CD4-positive, alpha-beta T cell (primary cell): ENCODE data around the gene STAB2. TPM values are rescaled to one million over a fixed set of nuclear protein-coding genes. Genes with fewer than 3 reads are reported as not detected.

ENCODE experiments used
- ATAC-seq: fragments of 200-7000 bp; cut with Tn5 transposase; one replicate; pipeline ENCODE4 v1.10.0; 2022; ENCODE audit warnings: mild to moderate bottlenecking; ENCODE audit not compliant: poor library complexity
- CTCF ChIA-PET: fragments of 350-600 bp; sonication (Branson Sonifier 250); formaldehyde crosslinking; loops from one replicate; lab custom pipeline; 2021; ENCODE audit warnings: antibody characterized with exemption, inconsistent platforms; lab: Charles Lee
- POLR2A ChIA-PET: fragments of 350-600 bp; sonication (Branson Sonifier 250); formaldehyde crosslinking; loops from one replicate; lab custom pipeline; 2021; ENCODE audit warnings: antibody characterized with exemption, inconsistent platforms; lab: Charles Lee
- DNase-seq, 14 experiments: peaks; one replicate each; pipeline ENCODE4 v3.0.0-alpha.2; 2013 to 2020; ENCODE audit warnings: mixed read lengths in 2 of 14
- H3K27ac ChIP-seq, 2 donors: one replicate each; pipeline versions ENCODE4 v1.5.1 to v1.7.0; 2013; ENCODE audit warnings: low read length in 2 of 2, low read depth in 1 of 2, mild to moderate bottlenecking in 1 of 2
- H3K27me3 ChIP-seq, 2 experiments: 1 replicate in 1 of 2; 2 replicates in 1 of 2; pipeline versions ENCODE4 v1.6.1 to v1.7.0; 2013; ENCODE audit warnings: low read length in 2 of 2, control low read depth in 1 of 2, mild to moderate bottlenecking in 1 of 2, moderate library complexity in 1 of 2; ENCODE audit not compliant: insufficient read depth in 2 of 2, control insufficient read depth in 1 of 2
- H3K36me3 ChIP-seq: one replicate; pipeline ENCODE4 v1.6.1; 2013; ENCODE audit warnings: low read length, control low read depth; ENCODE audit not compliant: insufficient read depth
- H3K4me1 ChIP-seq: one replicate; pipeline ENCODE4 v1.6.1; 2013; ENCODE audit warnings: low read length, control low read depth; ENCODE audit not compliant: insufficient read depth
- H3K4me3 ChIP-seq: one replicate; pipeline ENCODE4 v1.5.1; 2013; ENCODE audit warnings: mild to moderate bottlenecking, low read length, moderate library complexity
- H3K9me3 ChIP-seq, 2 experiments: 1 replicate in 1 of 2; 2 replicates in 1 of 2; pipeline versions ENCODE4 v1.6.1 to v1.7.0; 2013; ENCODE audit warnings: low read length in 2 of 2, mild to moderate bottlenecking in 2 of 2, control low read depth in 1 of 2, moderate library complexity in 1 of 2; ENCODE audit not compliant: control insufficient read depth in 1 of 2, insufficient read depth in 1 of 2
- H3K27ac Mint-ChIP-seq: one replicate; pipeline ENCODE4 v1.8.0; 2020; ENCODE audit warnings: mixed read lengths
- H3K27me3 Mint-ChIP-seq: one replicate; pipeline ENCODE4 v1.8.0; 2021; ENCODE audit warnings: mixed read lengths
- H3K36me3 Mint-ChIP-seq: one replicate; pipeline ENCODE4 v1.8.0; 2021; ENCODE audit warnings: low read depth, mixed read lengths
- H3K4me1 Mint-ChIP-seq: one replicate; pipeline ENCODE4 v1.8.0; 2021; ENCODE audit warnings: low read depth, mixed read lengths
- H3K4me3 Mint-ChIP-seq: one replicate; pipeline ENCODE4 v1.8.0; 2020; ENCODE audit warnings: mild to moderate bottlenecking, mixed read lengths
- H3K9me3 Mint-ChIP-seq: one replicate; pipeline ENCODE4 v1.8.0; 2020; ENCODE audit warnings: mixed read lengths
- CTCF ChIP-seq: fragments of 200-600 bp; IDR thresholded peaks from one replicate; pipeline ENCODE4 v1.8.0; 2022; ENCODE audit warnings: antibody characterized with exemption, mild to moderate bottlenecking
- intact Hi-C, 2 experiments: fragments of 100-400 bp; cut with DNase I in 1 of 2; cut with micrococcal nuclease in 1 of 2; formaldehyde crosslinking; loops; one replicate each; pipeline versions ENCODE4 v1.15.1 to v1.9.0; 2023 to 2025; cut with DNase I, micrococcal nuclease
- polyA plus RNA-seq, 2 donors: library from polyadenylated mRNA; unstranded; fragments of 120-200 nt; gene quantifications; one replicate each; pipeline ENCODE4 v1.2.1, GENCODE V29; 2013
- total RNA-seq, 174 experiments: library from RNA in 2 of 174; stranded (reverse) in 2 of 174; gene quantifications; one replicate each; pipeline ENCODE4 v1.2.3 and lab custom pipeline; 2021 to 2026

The STAB2 gene
- not detected for total RNA-seq
- not detected for polyA plus RNA-seq (2013, experiment 1 of 2)
- polyA plus RNA-seq (2013, experiment 2 of 2), result 0.11 TPM
- total RNA-seq (lab: John Stamatoyannopoulos, UW), result 0 to 0.16 (median 0) reads per million in 172 experiments

- H3K27me3 Mint-ChIP-seq, result peaks cover 3% of the 10 kb centered on the region
- no peaks in the 10 kb centered on the region for H3K36me3 ChIP-seq
- no peaks in the 10 kb centered on the region for H3K4me1 ChIP-seq
- no peaks in the 10 kb centered on the region for H3K9me3 Mint-ChIP-seq
- H3K4me3 ChIP-seq, result no peak within 1 kb of the TSS
- ChIA-PET POLR2A (no interaction called here), CTCF (no interaction called here)
- intact Hi-C loops, result no loop called here
- ATAC-seq (no peak), DNase-seq (no peak)
- peaks cover 0 to 2% of the 10 kb centered on the region in 2 experiments for H3K27me3 ChIP-seq
- no peak within 1 kb of the TSS for H3K4me3 Mint-ChIP-seq
- H3K9me3 ChIP-seq, result no peaks in the 10 kb centered on the region
- H3K27ac ChIP-seq, result no peak within 1 kb of the TSS
- H3K4me1 Mint-ChIP-seq, result no peaks in the 10 kb centered on the region
- TF ChIP-seq CTCF, result no peak
- no peak within 1 kb of the TSS for H3K27ac Mint-ChIP-seq
- no peaks in the 10 kb centered on the region for H3K36me3 Mint-ChIP-seq
Measured at GRCh38 chr12:103586791-103587370, at the start of gene STAB2. TSS of gene STAB2 (plus strand) at chr12:103587273. CDS start at chr12:103587477, 204 bp downstream.

GRCh38 chr12:103538397-103538796, 48.7 kb upstream of the STAB2 start:
- intact Hi-C loops, result no loop called here
- POLR2A ChIA-PET, result no interaction called here
- H3K27me3 Mint-ChIP-seq, result peaks cover 8% of the 10 kb centered on the region

GRCh38 chr12:103540319-103540718, 46.8 kb upstream of the STAB2 start:
- ChIA-PET POLR2A (interaction anchor here (0.7 kb wide), 1 partner anchor 121 kb away, joined by 3 read pairs; no protein-coding TSS in a partner anchor), CTCF (no interaction called here)
- Histone ChIP-seq H3K4me1 (no peaks in the 10 kb centered on the region), H3K27me3 (no peaks in the 10 kb centered on the region), H3K27ac (no peak overlapping the region), H3K9me3 (no peaks in the 10 kb centered on the region), H3K4me3 (no peak overlapping the region), H3K36me3 (no peaks in the 10 kb centered on the region)
- DNase-seq, result no peak
- H3K27ac Mint-ChIP-seq, result no peak overlapping the region
- no peaks in the 10 kb centered on the region for H3K9me3 Mint-ChIP-seq
- no peak overlapping the region for H3K4me3 Mint-ChIP-seq
- no peaks in the 10 kb centered on the region for H3K36me3 Mint-ChIP-seq
- no peaks in the 10 kb centered on the region for H3K4me1 Mint-ChIP-seq
- no peaks in the 10 kb centered on the region for H3K27me3 Mint-ChIP-seq
- intact Hi-C loops, result loop anchor here in 1 of 2 experiments (10.0 kb wide), 1 partner anchor 1056 kb away; the partner anchor contains the start of gene IGF1
- no peak for ATAC-seq
- no peak for TF ChIP-seq CTCF

More at GRCh38 chr12:103538397-103538796, 48.7 kb upstream of the STAB2 start:
- Histone ChIP-seq H3K27ac (no peak overlapping the region), H3K27me3 (no peaks in the 10 kb centered on the region), H3K4me1 (no peaks in the 10 kb centered on the region), H3K9me3 (no peaks in the 10 kb centered on the region), H3K36me3 (no peaks in the 10 kb centered on the region), H3K4me3 (no peak overlapping the region)
- H3K4me3 Mint-ChIP-seq, result no peak overlapping the region
- ATAC-seq (no peak), DNase-seq (no peak)
- no peaks in the 10 kb centered on the region for H3K9me3 Mint-ChIP-seq
- no peaks in the 10 kb centered on the region for H3K4me1 Mint-ChIP-seq
- no peak overlapping the region for H3K27ac Mint-ChIP-seq
- H3K36me3 Mint-ChIP-seq, result no peaks in the 10 kb centered on the region
- TF ChIP-seq CTCF, result no peak
- CTCF ChIA-PET, result no interaction called here
